H9 (cell line): ENCODE data around the gene BSPH1. TPM values are rescaled to one million over a fixed set of nuclear protein-coding genes. Genes with fewer than 3 reads are reported as not detected.

Experiments used
- DNase-seq: peaks from one replicate; pipeline ENCODE4 v3.0.0-alpha.2; 2017
- H2AFZ ChIP-seq: one replicate; pipeline ENCODE4 v1.6.1; 2013; ENCODE audit warnings: mild to moderate bottlenecking, low read length, control low read depth, moderate library complexity
- H2AK5ac ChIP-seq: 2 replicates; pipeline ENCODE4 v1.6.1; 2013; ENCODE audit warnings: low read length, control low read depth, mixed read lengths; ENCODE audit not compliant: insufficient read length
- H2BK120ac ChIP-seq: one replicate; pipeline ENCODE4 v1.6.1; 2013; ENCODE audit warnings: low read depth, mild to moderate bottlenecking, low read length, control low read depth, inconsistent platforms; ENCODE audit not compliant: poor library complexity, severe bottlenecking
- H2BK12ac ChIP-seq: 2 replicates; pipeline ENCODE4 v1.6.1; 2013; ENCODE audit warnings: low read length, control low read depth, mixed read lengths, low read depth; ENCODE audit not compliant: insufficient read length
- H2BK15ac ChIP-seq: 2 replicates; pipeline ENCODE4 v1.6.1; 2013; ENCODE audit warnings: low read depth, low read length, control low read depth
- H2BK20ac ChIP-seq: one replicate; pipeline ENCODE4 v1.6.1; 2013; ENCODE audit warnings: low read depth, mild to moderate bottlenecking, low read length, control low read depth, inconsistent platforms; ENCODE audit not compliant: poor library complexity, severe bottlenecking
- H2BK5ac ChIP-seq: 2 replicates; pipeline ENCODE4 v1.6.1; 2013; ENCODE audit warnings: low read length, control low read depth, mixed read lengths; ENCODE audit not compliant: insufficient read length
- H3K14ac ChIP-seq: 2 replicates; pipeline ENCODE4 v1.6.1; 2013; ENCODE audit warnings: low read length, control low read depth; ENCODE audit not compliant: insufficient read depth
- H3K18ac ChIP-seq: 2 replicates; pipeline ENCODE4 v1.6.1; 2013; ENCODE audit warnings: low read depth, mild to moderate bottlenecking, mixed read lengths, low read length, control low read depth; ENCODE audit not compliant: insufficient read length
- H3K23ac ChIP-seq: 2 replicates; pipeline ENCODE4 v1.6.1; 2013; ENCODE audit warnings: low read length, control low read depth, mixed read lengths, low read depth; ENCODE audit not compliant: insufficient read length
- H3K23me2 ChIP-seq: 2 replicates; pipeline ENCODE4 v1.6.1; 2013; ENCODE audit warnings: low read depth, mild to moderate bottlenecking, mixed read lengths, low read length, control low read depth; ENCODE audit not compliant: insufficient read length, poor library complexity, severe bottlenecking
- H3K27ac ChIP-seq: 2 replicates; pipeline ENCODE4 v1.5.1; 2013; ENCODE audit warnings: low read length, control low read depth, mixed read lengths, low read depth; ENCODE audit not compliant: insufficient read length
- H3K27me3 ChIP-seq: 2 replicates; pipeline ENCODE4 v1.6.1; 2013; ENCODE audit warnings: low read length, control low read depth, inconsistent platforms; ENCODE audit not compliant: insufficient read depth
- H3K4ac ChIP-seq: 2 replicates; pipeline ENCODE4 v1.6.1; 2013; ENCODE audit warnings: low read depth, mild to moderate bottlenecking, control low read depth, inconsistent platforms, low read length, moderate library complexity
- H3K4me1 ChIP-seq: 2 replicates; pipeline ENCODE4 v1.6.1; 2013; ENCODE audit warnings: low read length, control low read depth, inconsistent platforms; ENCODE audit not compliant: insufficient read depth
- H3K4me2 ChIP-seq: 2 replicates; pipeline ENCODE4 v1.6.1; 2013; ENCODE audit warnings: low read length, control low read depth, mixed read lengths; ENCODE audit not compliant: insufficient read length, insufficient read depth
- H3K56ac ChIP-seq: 2 replicates; pipeline ENCODE4 v1.6.1; 2013; ENCODE audit warnings: low read depth, mild to moderate bottlenecking, mixed read lengths, low read length, control low read depth; ENCODE audit not compliant: insufficient read length
- H3K79me1 ChIP-seq: 2 replicates; pipeline ENCODE4 v1.6.1; 2013; ENCODE audit warnings: low read depth, mild to moderate bottlenecking, moderate library complexity, low read length, control low read depth, inconsistent platforms; ENCODE audit not compliant: insufficient read depth, poor library complexity, severe bottlenecking
- H3K79me2 ChIP-seq: 2 replicates; pipeline ENCODE4 v1.6.1; 2013; ENCODE audit warnings: low read length, control low read depth, inconsistent platforms; ENCODE audit not compliant: insufficient read depth
- H3K9ac ChIP-seq: 2 replicates; pipeline ENCODE4 v1.6.1; 2013; ENCODE audit warnings: low read length, control low read depth, mixed read lengths; ENCODE audit not compliant: insufficient read length; ENCODE audit errors: extremely low read depth
- H3K9me3 ChIP-seq: one replicate; pipeline ENCODE4 v1.6.1; 2013; ENCODE audit warnings: low read depth, low read length, inconsistent platforms; ENCODE audit not compliant: control insufficient read depth
- H3T11ph ChIP-seq: one replicate; pipeline ENCODE4 v1.6.1; 2013; ENCODE audit warnings: mild to moderate bottlenecking, low read length, control low read depth, inconsistent platforms
- H4K20me1 ChIP-seq: one replicate; pipeline ENCODE4 v1.6.1; 2013; ENCODE audit not compliant: control insufficient read depth, insufficient read length, insufficient read depth
- H4K5ac ChIP-seq: 2 replicates; pipeline ENCODE4 v1.6.1; 2013; ENCODE audit warnings: low read depth, mild to moderate bottlenecking, mixed read lengths, low read length, control low read depth; ENCODE audit not compliant: insufficient read length
- H4K8ac ChIP-seq: replicated peaks from 2 replicates; pipeline ENCODE4 v1.6.1; 2013; ENCODE audit warnings: low read length, control low read depth, mixed read lengths, low read depth; ENCODE audit not compliant: insufficient read length
- H4K91ac ChIP-seq: 2 replicates; pipeline ENCODE4 v1.6.1; 2013; ENCODE audit warnings: low read depth, mild to moderate bottlenecking, moderate library complexity, mixed read lengths, low read length, control low read depth; ENCODE audit not compliant: insufficient read length
- H3K27ac Mint-ChIP-seq, 3 experiments: 2 replicates in 2 of 3; 3 replicates in 1 of 3; pipeline ENCODE4 v1.8.0; 2020 to 2021; ENCODE audit warnings: mixed read lengths in 3 of 3, mild to moderate bottlenecking in 1 of 3, moderate library complexity in 1 of 3
- H3K27me3 Mint-ChIP-seq: 2 replicates; pipeline ENCODE4 v1.8.0; 2021; ENCODE audit warnings: low read depth, mild to moderate bottlenecking, moderate library complexity, mixed read lengths
- H3K36me3 Mint-ChIP-seq, 3 experiments: 2 replicates in 2 of 3; 3 replicates in 1 of 3; pipeline ENCODE4 v1.8.0; 2020 to 2021; ENCODE audit warnings: low read depth in 3 of 3, mixed read lengths in 3 of 3; ENCODE audit not compliant: insufficient read depth in 1 of 3
- H3K4me1 Mint-ChIP-seq, 2 experiments: 2 replicates each; pipeline ENCODE4 v1.8.0; 2020; ENCODE audit warnings: mixed read lengths in 2 of 2
- H3K4me3 Mint-ChIP-seq, 2 experiments: 2 replicates in 1 of 2; 3 replicates in 1 of 2; pipeline ENCODE4 v1.8.0; 2020 to 2021; ENCODE audit warnings: mild to moderate bottlenecking in 2 of 2, mixed read lengths in 2 of 2, moderate library complexity in 1 of 2
- H3K9me3 Mint-ChIP-seq, 2 experiments: 2 replicates in 1 of 2; 3 replicates in 1 of 2; pipeline ENCODE4 v1.8.0; 2020; ENCODE audit warnings: mild to moderate bottlenecking in 2 of 2, mixed read lengths in 2 of 2, moderate library complexity in 1 of 2
- WGBS: extraction: QIAGEN DNeasy Blood & Tissue Kit; methylation state at CpG from one replicate; pipeline ENCODE4 v1.1.7; 2013; ENCODE audit warnings: missing lambda C conversion rate, low lambda C conversion rate, mixed read lengths; ENCODE audit not compliant: insufficient read length; ENCODE audit errors: extremely low coverage; 5-methylcytosine and 5-hydroxymethylcytosine counted together
- total RNA-seq: library from RNA; stranded (reverse); gene quantifications from 2 replicates; pipeline ENCODE4 v1.2.1, GENCODE V29; 2021
- TF ChIP-seq, protein P1 (sequence below): fragments of 200-600 bp; sonication (generic); conservative IDR thresholded peaks from 3 replicates; pipeline ENCODE4 v1.8.0; 2021; ENCODE audit warnings: antibody characterized with exemption, mild to moderate bottlenecking

The BSPH1 gene
- total RNA-seq, 1 experiment from 2014 or later = not detected

DNA sequence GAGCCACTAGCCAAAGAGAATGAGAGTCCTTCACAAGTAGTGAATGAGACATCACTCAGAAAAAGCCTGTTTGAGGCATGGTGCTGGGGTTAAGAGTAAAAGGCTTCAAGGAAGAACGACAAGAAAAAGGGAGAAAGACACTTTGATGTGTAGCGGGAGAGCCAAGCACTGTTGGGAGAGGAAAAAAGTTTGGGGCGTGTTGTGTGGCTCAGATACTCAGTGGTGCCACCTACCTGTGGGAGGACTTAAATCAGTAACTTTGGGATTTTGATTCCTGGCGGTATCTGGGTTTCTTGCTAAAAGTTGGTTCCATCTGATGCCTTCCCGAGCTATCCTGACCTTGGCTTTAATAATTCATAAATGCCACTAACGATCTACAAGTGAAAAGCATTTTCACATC, 14.8 kb upstream of the BSPH1 start:
- Mint-ChIP-seq H3K4me3 (no peak overlapping the region), H3K36me3 (peaks cover 0 to 4% (median 2%) of the 10 kb centered on the region in 3 experiments; a peak in 3 of 7 replicates), H3K4me1 (peaks cover 5 to 6% of the 10 kb centered on the region in 2 experiments), H3K27ac (no peak overlapping the region), H3K27me3 (no peaks in the 10 kb centered on the region), H3K9me3 (peaks cover 0 to 3% of the 10 kb centered on the region in 2 experiments; a peak in 1 of 5 replicates)
- H4K91ac ChIP-seq = no peak overlapping the region
- no peak overlapping the region for H2AK5ac ChIP-seq
- no peak overlapping the region for H3K56ac ChIP-seq
- H3K14ac ChIP-seq = no peak overlapping the region
- H3K4me1 ChIP-seq = no peaks in the 10 kb centered on the region
- H3K4ac ChIP-seq = no peak overlapping the region
- no peak overlapping the region for H2BK5ac ChIP-seq
- H2BK120ac ChIP-seq = no peak overlapping the region
- no peak overlapping the region for H3K27ac ChIP-seq
- H3K9me3 ChIP-seq = no peaks in the 10 kb centered on the region
- H3K23me2 ChIP-seq = no peaks in the 10 kb centered on the region
- DNase-seq = peak; percentile 33
- H4K5ac ChIP-seq = no peak overlapping the region
- H4K8ac ChIP-seq = no peak overlapping the region
- no peak overlapping the region for H3K18ac ChIP-seq
- no peaks in the 10 kb centered on the region for H3K79me1 ChIP-seq
- H3T11ph ChIP-seq = no peak overlapping the region
- no peak overlapping the region for H3K4me2 ChIP-seq
- no peaks in the 10 kb centered on the region for H3K27me3 ChIP-seq
- H2AFZ ChIP-seq = peak overlapping the region; percentile 100
- no peak overlapping the region for H2BK12ac ChIP-seq
- TF ChIP-seq, protein P1, sequence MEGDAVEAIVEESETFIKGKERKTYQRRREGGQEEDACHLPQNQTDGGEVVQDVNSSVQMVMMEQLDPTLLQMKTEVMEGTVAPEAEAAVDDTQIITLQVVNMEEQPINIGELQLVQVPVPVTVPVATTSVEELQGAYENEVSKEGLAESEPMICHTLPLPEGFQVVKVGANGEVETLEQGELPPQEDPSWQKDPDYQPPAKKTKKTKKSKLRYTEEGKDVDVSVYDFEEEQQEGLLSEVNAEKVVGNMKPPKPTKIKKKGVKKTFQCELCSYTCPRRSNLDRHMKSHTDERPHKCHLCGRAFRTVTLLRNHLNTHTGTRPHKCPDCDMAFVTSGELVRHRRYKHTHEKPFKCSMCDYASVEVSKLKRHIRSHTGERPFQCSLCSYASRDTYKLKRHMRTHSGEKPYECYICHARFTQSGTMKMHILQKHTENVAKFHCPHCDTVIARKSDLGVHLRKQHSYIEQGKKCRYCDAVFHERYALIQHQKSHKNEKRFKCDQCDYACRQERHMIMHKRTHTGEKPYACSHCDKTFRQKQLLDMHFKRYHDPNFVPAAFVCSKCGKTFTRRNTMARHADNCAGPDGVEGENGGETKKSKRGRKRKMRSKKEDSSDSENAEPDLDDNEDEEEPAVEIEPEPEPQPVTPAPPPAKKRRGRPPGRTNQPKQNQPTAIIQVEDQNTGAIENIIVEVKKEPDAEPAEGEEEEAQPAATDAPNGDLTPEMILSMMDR = peak; percentile 68
- H3K9ac ChIP-seq = no peak overlapping the region
- WGBS = no CpG with 5 or more reads among the region's 6 CpGs
- H3K23ac ChIP-seq = no peak overlapping the region
- H3K79me2 ChIP-seq = no peaks in the 10 kb centered on the region
- no peak overlapping the region for H2BK20ac ChIP-seq
- no peaks in the 10 kb centered on the region for H4K20me1 ChIP-seq
- no peak overlapping the region for H2BK15ac ChIP-seq
